Measurements from ENCODE around the gene KDM2A. TPM values are rescaled to one million over a fixed set of nuclear protein-coding genes. Genes with fewer than 3 reads are reported as not detected.

The KDM2A gene
- total RNA-seq, 1 experiment from 2014 or later: 65.3 TPM

DNA sequence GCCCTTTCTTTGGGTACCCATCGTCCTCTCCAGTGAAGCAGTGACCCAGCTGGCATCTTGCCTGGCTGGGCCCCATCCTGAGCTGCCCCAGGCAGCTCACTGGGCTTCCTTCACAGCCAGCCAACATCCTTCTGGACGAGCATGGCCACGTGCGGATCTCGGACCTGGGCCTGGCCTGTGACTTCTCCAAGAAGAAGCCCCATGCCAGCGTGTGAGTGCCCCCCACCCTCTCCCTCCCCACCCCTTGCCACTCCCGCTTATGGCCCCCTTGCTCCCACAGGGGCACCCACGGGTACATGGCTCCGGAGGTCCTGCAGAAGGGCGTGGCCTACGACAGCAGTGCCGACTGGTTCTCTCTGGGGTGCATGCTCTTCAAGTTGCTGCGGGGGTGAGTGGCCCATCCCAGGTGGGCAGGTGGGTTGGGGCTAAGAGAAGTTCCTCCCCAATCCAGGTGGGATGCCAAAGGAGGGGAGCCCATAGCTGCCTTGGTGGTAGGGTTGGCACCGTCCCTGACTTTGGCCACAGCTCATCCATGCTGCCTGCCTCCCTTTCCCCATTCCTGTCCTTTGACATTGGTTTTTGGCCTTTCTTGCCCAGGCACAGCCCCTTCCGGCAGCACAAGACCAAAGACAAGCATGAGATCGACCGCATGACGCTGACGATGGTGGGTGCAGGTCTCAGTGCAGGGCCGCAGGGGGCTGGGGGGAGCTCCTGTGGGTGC, 163.3 kb downstream of the KDM2A start:
- no peak overlapping the region for H3K4me2 ChIP-seq (ENCODE audit: low read length)
- H3K9me3 ChIP-seq (ENCODE audit: low read length): no peaks in the 10 kb centered on the region
- BruUV-seq (replicated peaks): no TSS peak
- H3K27me3 ChIP-seq (ENCODE audit: low read length): no peaks in the 10 kb centered on the region
- ATAC-seq (no peak), DNase-seq (no peak)
- intact Hi-C loops (cut with micrococcal nuclease): no loop called here
- H3K36me3 ChIP-seq (ENCODE audit: low read depth, low read length): peaks cover 53% of the 10 kb centered on the region
- ChIA-PET POLR2A (ENCODE audit: unreplicated experiment) (no interaction called here), CTCF (no interaction called here)
- H2AFZ ChIP-seq (ENCODE audit: low read length): no peak overlapping the region
- no peaks in the 10 kb centered on the region for H3K4me1 ChIP-seq (ENCODE audit: insufficient read depth, low read length)
- no peaks in the 10 kb centered on the region for H3K9me2 ChIP-seq (replicated peaks; ENCODE audit: low read length)
- TF ChIP-seq EZH2 (IDR thresholded peaks at IDR 0.05; ENCODE audit: low read length, unreplicated experiment) (no peak), EZH2phosphoT487 (IDR thresholded peaks at IDR 0.05; ENCODE audit: borderline replicate concordance, low read length) (no peak)
- TF ChIP-seq, protein P1, sequence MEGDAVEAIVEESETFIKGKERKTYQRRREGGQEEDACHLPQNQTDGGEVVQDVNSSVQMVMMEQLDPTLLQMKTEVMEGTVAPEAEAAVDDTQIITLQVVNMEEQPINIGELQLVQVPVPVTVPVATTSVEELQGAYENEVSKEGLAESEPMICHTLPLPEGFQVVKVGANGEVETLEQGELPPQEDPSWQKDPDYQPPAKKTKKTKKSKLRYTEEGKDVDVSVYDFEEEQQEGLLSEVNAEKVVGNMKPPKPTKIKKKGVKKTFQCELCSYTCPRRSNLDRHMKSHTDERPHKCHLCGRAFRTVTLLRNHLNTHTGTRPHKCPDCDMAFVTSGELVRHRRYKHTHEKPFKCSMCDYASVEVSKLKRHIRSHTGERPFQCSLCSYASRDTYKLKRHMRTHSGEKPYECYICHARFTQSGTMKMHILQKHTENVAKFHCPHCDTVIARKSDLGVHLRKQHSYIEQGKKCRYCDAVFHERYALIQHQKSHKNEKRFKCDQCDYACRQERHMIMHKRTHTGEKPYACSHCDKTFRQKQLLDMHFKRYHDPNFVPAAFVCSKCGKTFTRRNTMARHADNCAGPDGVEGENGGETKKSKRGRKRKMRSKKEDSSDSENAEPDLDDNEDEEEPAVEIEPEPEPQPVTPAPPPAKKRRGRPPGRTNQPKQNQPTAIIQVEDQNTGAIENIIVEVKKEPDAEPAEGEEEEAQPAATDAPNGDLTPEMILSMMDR (conservative IDR thresholded peaks at IDR 0.05; ENCODE audit: low read depth, low read length): no peak
- H4K20me1 ChIP-seq (ENCODE audit: low read length): no peaks in the 10 kb centered on the region
- H3K9ac ChIP-seq (ENCODE audit: low read length): no peak overlapping the region
- no peaks in the 10 kb centered on the region for H3F3A ChIP-seq (ENCODE audit: low read length, unreplicated experiment)
- no peak overlapping the region for H3K27ac ChIP-seq (ENCODE audit: low read length)
- 0 out of 2 replicates have a peak, but pooled peaks cover under 1% of the 10 kb centered on the region for H3K79me2 ChIP-seq (ENCODE audit: low read length)
- no peak overlapping the region for H3K4me3 ChIP-seq (ENCODE audit: low read length)

DNA sequence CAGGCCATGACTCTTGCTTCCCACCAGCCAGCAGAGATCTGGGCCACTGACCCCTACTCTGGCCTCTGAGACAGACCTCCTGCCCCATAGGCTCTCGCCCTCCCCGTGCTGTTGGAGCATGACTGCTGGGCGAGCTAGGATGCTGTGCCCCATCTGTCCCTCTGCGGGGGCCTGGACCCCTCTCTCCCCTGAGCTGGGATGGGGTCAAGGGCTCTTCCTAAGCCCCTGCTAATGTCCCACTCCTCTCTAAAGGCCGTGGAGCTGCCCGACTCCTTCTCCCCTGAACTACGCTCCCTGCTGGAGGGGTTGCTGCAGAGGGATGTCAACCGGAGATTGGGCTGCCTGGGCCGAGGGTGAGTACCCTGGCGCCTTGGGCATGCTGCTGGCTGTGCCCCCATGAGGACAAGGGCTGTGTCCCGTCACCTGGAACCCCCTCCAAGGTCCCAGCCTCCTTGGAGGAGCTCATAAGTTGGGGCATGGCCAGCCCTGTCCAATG, 163.9 kb downstream of the KDM2A start:
- Histone ChIP-seq H3K36me3 (ENCODE audit: low read depth, low read length) (peaks cover 53% of the 10 kb centered on the region), H3K27me3 (ENCODE audit: low read length) (no peaks in the 10 kb centered on the region), H4K20me1 (ENCODE audit: low read length) (no peaks in the 10 kb centered on the region), H3K9me3 (ENCODE audit: low read length) (no peaks in the 10 kb centered on the region), H3K4me1 (ENCODE audit: insufficient read depth, low read length) (peaks cover 4% of the 10 kb centered on the region), H2AFZ (ENCODE audit: low read length) (no peak overlapping the region), H3K4me2 (ENCODE audit: low read length) (no peak overlapping the region), H3K79me2 (ENCODE audit: low read length) (no peaks in the 10 kb centered on the region), H3K9ac (ENCODE audit: low read length) (no peak overlapping the region), H3F3A (ENCODE audit: low read length, unreplicated experiment) (no peaks in the 10 kb centered on the region), H3K9me2 (replicated peaks; ENCODE audit: low read length) (no peaks in the 10 kb centered on the region), H3K27ac (ENCODE audit: low read length) (no peak overlapping the region), H3K4me3 (ENCODE audit: low read length) (no peak overlapping the region)
- CTCF ChIA-PET: no interaction called here
- POLR2A ChIA-PET (ENCODE audit: unreplicated experiment): no interaction called here
- no TSS peak for BruUV-seq (replicated peaks)
- intact Hi-C loops (cut with micrococcal nuclease): no loop called here
- TF ChIP-seq, protein P1 (conservative IDR thresholded peaks at IDR 0.05; ENCODE audit: low read depth, low read length): no peak
- TF ChIP-seq EZH2 (IDR thresholded peaks at IDR 0.05; ENCODE audit: low read length, unreplicated experiment) (no peak), EZH2phosphoT487 (IDR thresholded peaks at IDR 0.05; ENCODE audit: borderline replicate concordance, low read length) (no peak)
- no peak for ATAC-seq
- DNase-seq: no peak

DNA sequence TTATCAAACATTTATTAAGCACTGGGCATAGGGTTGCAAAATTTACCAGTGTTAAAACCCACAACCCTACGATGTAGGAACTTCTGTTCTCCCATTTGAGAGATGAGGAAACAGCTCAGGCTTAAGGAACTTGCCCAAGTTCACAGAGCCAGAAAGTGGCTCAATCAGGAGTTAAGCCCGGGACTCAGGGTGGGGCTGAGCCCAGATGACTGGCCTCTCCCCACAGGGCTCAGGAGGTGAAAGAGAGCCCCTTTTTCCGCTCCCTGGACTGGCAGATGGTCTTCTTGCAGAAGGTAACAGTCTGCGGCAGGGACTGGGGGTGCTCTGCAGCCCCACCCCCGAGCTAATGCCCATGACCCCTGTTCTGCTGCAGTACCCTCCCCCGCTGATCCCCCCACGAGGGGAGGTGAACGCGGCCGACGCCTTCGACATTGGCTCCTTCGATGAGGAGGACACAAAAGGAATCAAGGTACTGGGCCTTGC, 164.5 kb downstream of the KDM2A start:
- Histone ChIP-seq H3F3A (ENCODE audit: low read length, unreplicated experiment) (no peaks in the 10 kb centered on the region), H3K4me3 (ENCODE audit: low read length) (no peak overlapping the region), H4K20me1 (ENCODE audit: low read length) (no peaks in the 10 kb centered on the region), H2AFZ (ENCODE audit: low read length) (no peak overlapping the region), H3K9me2 (replicated peaks; ENCODE audit: low read length) (no peaks in the 10 kb centered on the region), H3K36me3 (ENCODE audit: low read depth, low read length) (peaks cover 51% of the 10 kb centered on the region), H3K4me1 (ENCODE audit: insufficient read depth, low read length) (peaks cover 9% of the 10 kb centered on the region), H3K9me3 (ENCODE audit: low read length) (no peaks in the 10 kb centered on the region), H3K9ac (ENCODE audit: low read length) (no peak overlapping the region), H3K4me2 (ENCODE audit: low read length) (no peak overlapping the region), H3K27ac (ENCODE audit: low read length) (no peak overlapping the region), H3K79me2 (ENCODE audit: low read length) (no peaks in the 10 kb centered on the region), H3K27me3 (ENCODE audit: low read length) (no peaks in the 10 kb centered on the region)
- no peak for ATAC-seq
- ChIA-PET CTCF (no interaction called here), POLR2A (ENCODE audit: unreplicated experiment) (no interaction called here)
- intact Hi-C loops (cut with micrococcal nuclease): no loop called here
- DNase-seq: no peak
- TF ChIP-seq EZH2phosphoT487 (IDR thresholded peaks at IDR 0.05; ENCODE audit: borderline replicate concordance, low read length): no peak
- TF ChIP-seq, protein P1 (conservative IDR thresholded peaks at IDR 0.05; ENCODE audit: low read depth, low read length): no peak
- no peak for TF ChIP-seq EZH2 (IDR thresholded peaks at IDR 0.05; ENCODE audit: low read length, unreplicated experiment)
- BruUV-seq (replicated peaks): no TSS peak
